Memory B cell (primary cell): ENCODE measurements around the gene ADGRG7.

ENCODE experiments used
- ATAC-seq: fragments of 150-1000 bp; cut with Tn5 transposase; 2 replicates; pipeline ENCODE4 v1.10.0; 2021; ENCODE audit warnings: low read depth, mild to moderate bottlenecking, moderate library complexity
- DNase-seq, 2 donors: peaks; one replicate each; pipeline ENCODE4 v3.0.0; 2022; ENCODE audit warnings: low spot score in 2 of 2
- H3K27ac Mint-ChIP-seq: one replicate; pipeline ENCODE4 v1.8.0; 2022; ENCODE audit warnings: mild to moderate bottlenecking, moderate library complexity, mixed read lengths
- H3K27me3 Mint-ChIP-seq: one replicate; pipeline ENCODE4 v1.8.0; 2022; ENCODE audit warnings: mixed read lengths
- H3K36me3 Mint-ChIP-seq: one replicate; pipeline ENCODE4 v1.8.0; 2022; ENCODE audit warnings: mild to moderate bottlenecking, mixed read lengths
- H3K4me1 Mint-ChIP-seq: one replicate; pipeline ENCODE4 v1.8.0; 2022; ENCODE audit warnings: mixed read lengths
- H3K4me3 Mint-ChIP-seq: one replicate; pipeline ENCODE4 v1.8.0; 2022; ENCODE audit warnings: mild to moderate bottlenecking, moderate library complexity, mixed read lengths
- H3K9me3 Mint-ChIP-seq: one replicate; pipeline ENCODE4 v1.8.0; 2022; ENCODE audit warnings: mixed read lengths

ADGRG7 gene

DNA sequence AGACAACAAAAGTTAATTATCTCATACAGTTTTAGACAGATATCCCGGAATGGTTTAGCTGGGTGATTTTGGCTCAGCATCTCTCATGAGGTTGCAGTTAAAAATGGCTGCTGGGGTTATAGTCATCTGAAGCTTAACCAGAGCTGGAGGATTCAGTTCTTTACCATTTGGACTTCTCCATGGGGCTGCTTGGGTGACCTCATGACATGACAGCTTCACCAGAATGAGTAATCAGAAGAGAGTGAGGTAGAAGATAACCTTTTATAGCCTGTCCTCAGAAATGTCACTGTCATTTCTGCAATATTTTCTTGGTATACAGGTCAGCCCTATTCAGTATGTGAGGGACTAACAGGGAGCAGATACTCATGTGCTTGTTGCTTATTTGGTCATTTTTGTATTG, 130.8 kb downstream of the ADGRG7 start:
- DNase-seq (no peak), ATAC-seq (no peak)
- Mint-ChIP-seq H3K9me3 (no peaks in the 10 kb centered on the region), H3K36me3 (peaks cover 28% of the 10 kb centered on the region), H3K27me3 (no peaks in the 10 kb centered on the region), H3K27ac (no peak overlapping the region), H3K4me1 (no peaks in the 10 kb centered on the region), H3K4me3 (no peak overlapping the region)

DNA sequence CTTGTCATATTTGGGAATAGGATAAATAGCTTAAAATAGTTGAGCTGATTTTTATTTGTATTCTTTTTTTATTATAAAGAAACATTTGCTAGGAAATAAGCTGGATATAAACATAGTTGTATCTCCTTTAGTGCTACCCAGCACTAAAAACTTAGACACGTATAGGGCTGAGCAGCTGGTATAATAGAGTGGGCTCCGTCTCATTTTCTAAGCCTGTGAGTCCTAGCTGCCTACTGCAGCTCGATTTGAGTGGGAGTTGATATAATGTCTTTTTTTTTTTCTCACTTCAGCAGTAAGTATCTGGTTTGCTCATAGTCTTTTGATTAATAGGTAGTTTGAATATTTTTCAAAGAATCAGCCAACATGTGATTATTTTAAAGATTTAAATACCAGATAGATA, 134.1 kb downstream of the ADGRG7 start:
- Mint-ChIP-seq H3K27ac (no peak overlapping the region), H3K4me1 (no peaks in the 10 kb centered on the region), H3K36me3 (peaks cover 20% of the 10 kb centered on the region), H3K4me3 (no peak overlapping the region), H3K27me3 (no peaks in the 10 kb centered on the region), H3K9me3 (no peaks in the 10 kb centered on the region)
- ATAC-seq (no peak), DNase-seq (no peak)

DNA sequence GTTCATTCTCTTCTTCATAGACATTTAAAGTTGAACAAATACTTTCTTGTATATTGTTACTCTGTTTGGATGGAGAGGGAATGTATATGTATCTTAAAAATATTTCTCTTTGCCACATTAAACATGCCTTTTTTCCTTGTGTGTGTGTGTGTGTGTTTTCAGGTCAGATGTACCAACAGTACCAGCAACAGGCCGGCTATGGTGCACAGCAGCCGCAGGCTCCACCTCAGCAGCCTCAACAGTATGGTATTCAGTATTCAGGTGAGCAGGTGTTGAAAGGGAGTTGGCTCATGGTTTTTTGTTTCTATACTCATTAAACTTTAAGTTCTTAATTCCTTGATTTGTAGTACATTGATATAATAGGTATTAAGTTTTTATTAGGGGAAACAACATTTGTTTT, 135.3 kb downstream of the ADGRG7 start:
- no peaks in the 10 kb centered on the region for H3K9me3 Mint-ChIP-seq
- H3K27me3 Mint-ChIP-seq: no peaks in the 10 kb centered on the region
- peaks cover 21% of the 10 kb centered on the region for H3K36me3 Mint-ChIP-seq
- DNase-seq: no peak
- no peak overlapping the region for H3K27ac Mint-ChIP-seq
- H3K4me1 Mint-ChIP-seq: no peaks in the 10 kb centered on the region
- ATAC-seq: no peak
- H3K4me3 Mint-ChIP-seq: no peak overlapping the region
